ENCODE measurements around the gene NCK1.
A peak's percentile ranks its signal among the peaks of the same experiment; 100 is the strongest.

NCK1 gene

GRCh38 chr3:136861890-136862616 lies at the start of gene NCK1:
Gene NCK1 (plus strand): TSS chr3:136862208. CDS start chr3:136928002, 65,794 bp downstream.
- no peaks in the 10 kb centered on the region for H3K9me3 ChIP-seq (ENCODE audit: low read length)
- H3K4me1 ChIP-seq (ENCODE audit: insufficient read depth, low read length): peaks cover 11% of the 10 kb centered on the region
- peaks cover 4% of the 10 kb centered on the region for H3K36me3 ChIP-seq (ENCODE audit: insufficient read depth, low read length)
- H3K27me3 ChIP-seq (ENCODE audit: insufficient read depth, low read length): no peaks in the 10 kb centered on the region
- peak within 1 kb of the TSS; percentile 40 for H2AFZ ChIP-seq (ENCODE audit: low read depth, low read length)
- H3K4me3 ChIP-seq (ENCODE audit: low read length): peak within 1 kb of the TSS; percentile 57

- H3K4me1 ChIP-seq (ENCODE audit: insufficient read depth, low read length): peaks cover 20% of the 10 kb centered on the region
- no peaks in the 10 kb centered on the region for H3K36me3 ChIP-seq (ENCODE audit: insufficient read depth, low read length)
- H3K4me3 ChIP-seq (ENCODE audit: low read length): no peak overlapping the region
- no peaks in the 10 kb centered on the region for H3K27me3 ChIP-seq (ENCODE audit: insufficient read depth, low read length)
- peak overlapping the region; percentile 63 for H2AFZ ChIP-seq (ENCODE audit: low read depth, low read length)
- no peaks in the 10 kb centered on the region for H3K9me3 ChIP-seq (ENCODE audit: low read length)
Observed at GRCh38 chr3:136817448-136817847, 44.6 kb upstream of the NCK1 start.

- Histone ChIP-seq H2AFZ (ENCODE audit: low read depth, low read length) (peak overlapping the region; percentile 82), H3K9me3 (ENCODE audit: low read length) (no peaks in the 10 kb centered on the region), H3K4me3 (ENCODE audit: low read length) (peak overlapping the region; percentile 71), H3K4me1 (ENCODE audit: insufficient read depth, low read length) (peaks cover 20% of the 10 kb centered on the region), H3K27me3 (ENCODE audit: insufficient read depth, low read length) (no peaks in the 10 kb centered on the region), H3K36me3 (ENCODE audit: insufficient read depth, low read length) (no peaks in the 10 kb centered on the region)
Observed at GRCh38 chr3:136818191-136818768, 43.7 kb upstream of the NCK1 start.

- H3K4me3 ChIP-seq (ENCODE audit: low read length): peak within 1 kb of the TSS; percentile 71
- no peaks in the 10 kb centered on the region for H3K9me3 ChIP-seq (ENCODE audit: low read length)
- peaks cover 20% of the 10 kb centered on the region for H3K4me1 ChIP-seq (ENCODE audit: insufficient read depth, low read length)
- H3K27me3 ChIP-seq (ENCODE audit: insufficient read depth, low read length): no peaks in the 10 kb centered on the region
- no peaks in the 10 kb centered on the region for H3K36me3 ChIP-seq (ENCODE audit: insufficient read depth, low read length)
- peak within 1 kb of the TSS; percentile 82 for H2AFZ ChIP-seq (ENCODE audit: low read depth, low read length)
Observed at GRCh38 chr3:136818769-136819391, 43.1 kb upstream of the NCK1 start, which contains the start of gene SLC35G2. Gene SLC35G2 (plus strand): TSS chr3:136819126. CDS start chr3:136854461, 35,335 bp downstream.

GRCh38 chr3:136819392-136819730 lies 42.6 kb upstream of the NCK1 start:
- H3K9me3 ChIP-seq (ENCODE audit: low read length): no peaks in the 10 kb centered on the region
- H3K36me3 ChIP-seq (ENCODE audit: insufficient read depth, low read length): no peaks in the 10 kb centered on the region
- H3K27me3 ChIP-seq (ENCODE audit: insufficient read depth, low read length): no peaks in the 10 kb centered on the region
- H3K4me1 ChIP-seq (ENCODE audit: insufficient read depth, low read length): peaks cover 20% of the 10 kb centered on the region
- peak overlapping the region; percentile 71 for H3K4me3 ChIP-seq (ENCODE audit: low read length)
- H2AFZ ChIP-seq (ENCODE audit: low read depth, low read length): peak overlapping the region; percentile 82

- H3K27me3 ChIP-seq (ENCODE audit: insufficient read depth, low read length): no peaks in the 10 kb centered on the region
Observed at GRCh38 chr3:136819731-136820679, 42.0 kb upstream of the NCK1 start.

GRCh38 chr3:136831461-136831860 lies 30.5 kb upstream of the NCK1 start:
- Histone ChIP-seq H3K36me3 (ENCODE audit: insufficient read depth, low read length) (peaks cover 2% of the 10 kb centered on the region), H2AFZ (ENCODE audit: low read depth, low read length) (no peak overlapping the region), H3K4me1 (ENCODE audit: insufficient read depth, low read length) (peaks cover 2% of the 10 kb centered on the region), H3K27me3 (ENCODE audit: insufficient read depth, low read length) (no peaks in the 10 kb centered on the region), H3K9me3 (ENCODE audit: low read length) (peaks cover 5% of the 10 kb centered on the region), H3K4me3 (ENCODE audit: low read length) (no peak overlapping the region)

More at GRCh38 chr3:136819731-136820679, 42.0 kb upstream of the NCK1 start:
- H3K4me3 ChIP-seq (ENCODE audit: low read length): peak overlapping the region; percentile 71
- H3K4me1 ChIP-seq (ENCODE audit: insufficient read depth, low read length): peaks cover 20% of the 10 kb centered on the region
- no peaks in the 10 kb centered on the region for H3K36me3 ChIP-seq (ENCODE audit: insufficient read depth, low read length)
- H2AFZ ChIP-seq (ENCODE audit: low read depth, low read length): peak overlapping the region; percentile 82
- no peaks in the 10 kb centered on the region for H3K9me3 ChIP-seq (ENCODE audit: low read length)

- Histone ChIP-seq H3K4me3 (ENCODE audit: low read length) (no peak overlapping the region), H2AFZ (ENCODE audit: low read depth, low read length) (no peak overlapping the region), H3K27me3 (ENCODE audit: insufficient read depth, low read length) (no peaks in the 10 kb centered on the region), H3K4me1 (ENCODE audit: insufficient read depth, low read length) (peaks cover 9% of the 10 kb centered on the region), H3K9me3 (ENCODE audit: low read length) (peaks cover 2% of the 10 kb centered on the region), H3K36me3 (ENCODE audit: insufficient read depth, low read length) (peaks cover 10% of the 10 kb centered on the region)
Observed at GRCh38 chr3:136835089-136835812, 26.8 kb upstream of the NCK1 start.

- H3K4me3 ChIP-seq (ENCODE audit: low read length): no peak overlapping the region
- peaks cover 2% of the 10 kb centered on the region for H3K9me3 ChIP-seq (ENCODE audit: low read length)
- no peaks in the 10 kb centered on the region for H3K27me3 ChIP-seq (ENCODE audit: insufficient read depth, low read length)
- H2AFZ ChIP-seq (ENCODE audit: low read depth, low read length): no peak overlapping the region
- H3K36me3 ChIP-seq (ENCODE audit: insufficient read depth, low read length): peaks cover 12% of the 10 kb centered on the region
- H3K4me1 ChIP-seq (ENCODE audit: insufficient read depth, low read length): peaks cover 9% of the 10 kb centered on the region
Observed at GRCh38 chr3:136835813-136836510, 26.0 kb upstream of the NCK1 start.

GRCh38 chr3:136836511-136837156 lies 25.4 kb upstream of the NCK1 start:
- Histone ChIP-seq H3K36me3 (ENCODE audit: insufficient read depth, low read length) (peaks cover 13% of the 10 kb centered on the region), H3K4me3 (ENCODE audit: low read length) (no peak overlapping the region), H3K9me3 (ENCODE audit: low read length) (peaks cover 2% of the 10 kb centered on the region), H3K4me1 (ENCODE audit: insufficient read depth, low read length) (peaks cover 9% of the 10 kb centered on the region), H2AFZ (ENCODE audit: low read depth, low read length) (no peak overlapping the region), H3K27me3 (ENCODE audit: insufficient read depth, low read length) (no peaks in the 10 kb centered on the region)

GRCh38 chr3:136838641-136839555 lies 23.1 kb upstream of the NCK1 start:
- no peak overlapping the region for H2AFZ ChIP-seq (ENCODE audit: low read depth, low read length)
- peaks cover 9% of the 10 kb centered on the region for H3K4me1 ChIP-seq (ENCODE audit: insufficient read depth, low read length)
- peaks cover 24% of the 10 kb centered on the region for H3K36me3 ChIP-seq (ENCODE audit: insufficient read depth, low read length)
- no peak overlapping the region for H3K4me3 ChIP-seq (ENCODE audit: low read length)
- no peaks in the 10 kb centered on the region for H3K27me3 ChIP-seq (ENCODE audit: insufficient read depth, low read length)
- no peaks in the 10 kb centered on the region for H3K9me3 ChIP-seq (ENCODE audit: low read length)
